B cell (primary cell): Measurements from ENCODE around the gene ANGPTL5. TPM values are rescaled to one million over a fixed set of nuclear protein-coding genes. Genes with fewer than 3 reads are reported as not detected.

Source experiments
- ATAC-seq: fragments of 200-7000 bp; cut with Tn5 transposase; one replicate; pipeline ENCODE4 v1.10.0; 2021; ENCODE audit warnings: low read depth, mild to moderate bottlenecking, moderate number of reproducible peaks, moderate library complexity
- CTCF ChIA-PET: fragments of 350-600 bp; sonication (Branson Sonifier 250); formaldehyde crosslinking; loops from one replicate; lab custom pipeline; 2021; ENCODE audit warnings: antibody characterized with exemption, inconsistent platforms; lab: Charles Lee
- POLR2A ChIA-PET: fragments of 350-600 bp; sonication (Branson Sonifier 250); formaldehyde crosslinking; loops from one replicate; lab custom pipeline; 2021; ENCODE audit warnings: antibody characterized with exemption; lab: Charles Lee
- DNase-seq: peaks from one replicate; pipeline ENCODE4 v3.0.0; 2013
- H2AFZ ChIP-seq: 2 replicates; pipeline ENCODE4 v1.6.1; 2012; ENCODE audit warnings: mild to moderate bottlenecking, low read depth, low read length; ENCODE audit not compliant: insufficient read depth, poor library complexity, severe bottlenecking
- H3K27ac ChIP-seq, 2 donors: 1 replicate in 1 of 2; 2 replicates in 1 of 2; pipeline ENCODE4 v1.5.1; 2012 to 2013; ENCODE audit warnings: low read length in 2 of 2, mild to moderate bottlenecking in 2 of 2, moderate library complexity in 1 of 2
- H3K27me3 ChIP-seq, 4 experiments: fragments of 200-600 bp in 1 of 4; sonication (generic) in 1 of 4; replicated peaks in 1 of 4; 1 replicate in 2 of 4; 2 replicates in 2 of 4; pipeline versions ENCODE4 v1.6.1 to v1.7.0; 2013 to 2016; ENCODE audit warnings: low read length in 3 of 4, mild to moderate bottlenecking in 2 of 4, mixed read lengths in 1 of 4, moderate library complexity in 1 of 4; ENCODE audit not compliant: insufficient read depth in 4 of 4, control insufficient read depth in 3 of 4; ENCODE audit errors: control extremely low read depth in 1 of 4
- H3K36me3 ChIP-seq, 2 experiments: replicated peaks in 1 of 2; 1 replicate in 1 of 2; 2 replicates in 1 of 2; pipeline versions ENCODE4 v1.6.1 to v1.7.1; 2013; ENCODE audit warnings: low read length in 1 of 2; ENCODE audit not compliant: insufficient read depth in 2 of 2, control insufficient read depth in 1 of 2; ENCODE audit errors: control extremely low read depth in 1 of 2, extremely low read depth in 1 of 2
- H3K4me1 ChIP-seq, 2 donors: fragments of 200-600 bp in 1 of 2; sonication (generic) in 1 of 2; 1 replicate in 1 of 2; 2 replicates in 1 of 2; pipeline versions ENCODE4 v1.5.1 to v1.6.1; 2013 to 2017; ENCODE audit warnings: low read length in 2 of 2; ENCODE audit not compliant: control insufficient read depth in 2 of 2, insufficient read depth in 2 of 2
- H3K4me2 ChIP-seq: replicated peaks from 2 replicates; pipeline ENCODE3; 2012; ENCODE audit warnings: mild to moderate bottlenecking, low read depth, low read length; ENCODE audit not compliant: poor library complexity, severe bottlenecking
- H3K4me3 ChIP-seq, 5 experiments: fragments of 200-600 bp in 1 of 5; sonication (generic) in 1 of 5; 1 replicate in 3 of 5; 2 replicates in 2 of 5; pipeline versions ENCODE4 v1.5.1 to v1.7.0; 2011 to 2016; ENCODE audit warnings: low read length in 4 of 5, mild to moderate bottlenecking in 4 of 5, low read depth in 2 of 5, control low read depth in 1 of 5, moderate library complexity in 1 of 5; ENCODE audit not compliant: insufficient read depth in 1 of 5; ENCODE audit errors: control extremely low read depth in 1 of 5, extremely low read depth in 1 of 5
- H3K79me2 ChIP-seq: fragments of 200-600 bp; sonication (generic); one replicate; pipeline ENCODE4 v1.6.0; 2016; ENCODE audit warnings: low read length; ENCODE audit not compliant: control insufficient read depth, insufficient read depth
- H3K9ac ChIP-seq: fragments of 200-600 bp; sonication (generic); 2 replicates; pipeline ENCODE4 v1.6.1; 2017; ENCODE audit warnings: mild to moderate bottlenecking, low read length, moderate library complexity
- H3K9me3 ChIP-seq, 3 donors: one replicate each; pipeline versions ENCODE4 v1.6.1 to v1.7.1; 2013; ENCODE audit warnings: low read length in 2 of 3; ENCODE audit not compliant: control insufficient read depth in 2 of 3, insufficient read depth in 1 of 3; ENCODE audit errors: control extremely low read depth in 1 of 3
- H4K20me1 ChIP-seq: 2 replicates; pipeline ENCODE4 v1.6.0; 2012; ENCODE audit warnings: mild to moderate bottlenecking, low read length; ENCODE audit not compliant: insufficient read depth, control insufficient read depth, poor library complexity, severe bottlenecking
- H3K27ac Mint-ChIP-seq: one replicate; pipeline ENCODE4 v1.8.0; 2021; ENCODE audit warnings: mixed read lengths
- H3K27me3 Mint-ChIP-seq: one replicate; pipeline ENCODE4 v1.8.0; 2021; ENCODE audit warnings: mixed read lengths
- H3K4me1 Mint-ChIP-seq: one replicate; pipeline ENCODE4 v1.8.0; 2021; ENCODE audit warnings: mixed read lengths
- H3K4me3 Mint-ChIP-seq: one replicate; pipeline ENCODE4 v1.8.0; 2021; ENCODE audit warnings: mixed read lengths
- H3K9me3 Mint-ChIP-seq: one replicate; pipeline ENCODE4 v1.8.0; 2022; ENCODE audit warnings: mixed read lengths; ENCODE audit not compliant: insufficient read depth
- CTCF ChIP-seq: fragments of 200-600 bp; IDR thresholded peaks from one replicate; pipeline ENCODE4 v1.8.0; 2022; ENCODE audit warnings: antibody characterized with exemption, mild to moderate bottlenecking
- EZH2 ChIP-seq: IDR thresholded peaks from 2 replicates; pipeline ENCODE4 v1.6.1; 2012; ENCODE audit warnings: borderline replicate concordance, low read depth, mild to moderate bottlenecking, moderate library complexity, low read length; ENCODE audit not compliant: insufficient read depth, poor library complexity, severe bottlenecking
- WGBS: methylation state at CpG from one replicate; pipeline ENCODE4 v1.1.5; 2013; ENCODE audit warnings: missing lambda C conversion rate; ENCODE audit not compliant: insufficient coverage; 5-methylcytosine and 5-hydroxymethylcytosine counted together
- intact Hi-C: fragments of 100-400 bp; cut with micrococcal nuclease; formaldehyde crosslinking; loops from one replicate; pipeline ENCODE4 v1.10.0; 2022
- polyA plus RNA-seq: library from polyadenylated mRNA; depleted of rRNA; stranded (reverse); fragments of >200 nt; gene quantifications from 2 replicates; pipeline ENCODE4 v1.2.3, GENCODE V29; 2012
- total RNA-seq, 2 donors: library from RNA; stranded (reverse); fragments of 120-200 nt in 1 of 2; gene quantifications; 1 replicate in 1 of 2; 2 replicates in 1 of 2; pipeline versions ENCODE4 v1.2.3 to v1.2.4, GENCODE V29; 2013 to 2022

The ANGPTL5 gene
- total and polyA plus RNA-seq, 2 donors (not counting 1 experiment from before 2014, with no cell fraction given): not detected

- ChIA-PET CTCF (no interaction called here), POLR2A (no interaction called here)
- no peaks in the 10 kb centered on the region for H3K9me3 ChIP-seq
- no peaks in the 10 kb centered on the region for H3K79me2 ChIP-seq
- DNase-seq: no peak
- H3K9ac ChIP-seq: no peak overlapping the region
- no peak overlapping the region for H3K27ac ChIP-seq
- H3K4me2 ChIP-seq: no peak overlapping the region
- Mint-ChIP-seq H3K4me1 (no peaks in the 10 kb centered on the region), H3K4me3 (no peak overlapping the region), H3K27me3 (no peaks in the 10 kb centered on the region), H3K9me3 (no peaks in the 10 kb centered on the region), H3K27ac (no peak overlapping the region)
- intact Hi-C loops: no loop called here
- TF ChIP-seq EZH2 (no peak), CTCF (no peak)
- peaks cover 0 to 3% of the 10 kb centered on the region in 2 experiments for H3K36me3 ChIP-seq
- no peaks in the 10 kb centered on the region for H4K20me1 ChIP-seq
- no CpG with 5 or more reads among the region's 1 CpG for WGBS
- H3K4me1 ChIP-seq: no peaks in the 10 kb centered on the region
- H3K4me3 ChIP-seq: no peak overlapping the region
- no peak overlapping the region for H2AFZ ChIP-seq
- no peak for ATAC-seq
- no peaks in the 10 kb centered on the region for H3K27me3 ChIP-seq
Measured at GRCh38 chr11:101960231-101960630, 43.9 kb upstream of the ANGPTL5 start.

GRCh38 chr11:101955701-101956100 is 39.4 kb upstream of the ANGPTL5 start:
- H3K4me2 ChIP-seq: no peak overlapping the region
- H3K4me3 ChIP-seq: no peak overlapping the region
- DNase-seq (no peak), ATAC-seq (no peak)
- H4K20me1 ChIP-seq: no peaks in the 10 kb centered on the region
- H3K9me3 Mint-ChIP-seq: no peaks in the 10 kb centered on the region
- 81% methylated on average over 5 of the region's 5 CpGs for WGBS
- H3K4me1 Mint-ChIP-seq: no peaks in the 10 kb centered on the region
- no peak overlapping the region for H2AFZ ChIP-seq
- TF ChIP-seq CTCF: no peak
- TF ChIP-seq EZH2: no peak
- CTCF ChIA-PET: no interaction called here
- H3K27ac Mint-ChIP-seq: no peak overlapping the region
- no peaks in the 10 kb centered on the region for H3K27me3 ChIP-seq
- no peaks in the 10 kb centered on the region for H3K4me1 ChIP-seq
- intact Hi-C loops: no loop called here
- no peak overlapping the region for H3K4me3 Mint-ChIP-seq
- no peak overlapping the region for H3K27ac ChIP-seq
- H3K36me3 ChIP-seq: no peaks in the 10 kb centered on the region
- no peaks in the 10 kb centered on the region for H3K9me3 ChIP-seq
- no peaks in the 10 kb centered on the region for H3K79me2 ChIP-seq
- POLR2A ChIA-PET: no interaction called here
- H3K27me3 Mint-ChIP-seq: no peaks in the 10 kb centered on the region
- no peak overlapping the region for H3K9ac ChIP-seq
